GM18868 (cell line): ENCODE results near the gene CKB.

Source experiments
- ATAC-seq: cut with Tn5 transposase; IDR thresholded peaks from one replicate; pipeline ENCODE4 v1.9.1; 2021; ENCODE audit warnings: mild to moderate bottlenecking, moderate library complexity; ENCODE audit not compliant: unreplicated experiment

Gene CKB

GRCh38 chr14:103492156-103492925 lies 30.3 kb downstream of the CKB start:
- no peak for ATAC-seq

DNA sequence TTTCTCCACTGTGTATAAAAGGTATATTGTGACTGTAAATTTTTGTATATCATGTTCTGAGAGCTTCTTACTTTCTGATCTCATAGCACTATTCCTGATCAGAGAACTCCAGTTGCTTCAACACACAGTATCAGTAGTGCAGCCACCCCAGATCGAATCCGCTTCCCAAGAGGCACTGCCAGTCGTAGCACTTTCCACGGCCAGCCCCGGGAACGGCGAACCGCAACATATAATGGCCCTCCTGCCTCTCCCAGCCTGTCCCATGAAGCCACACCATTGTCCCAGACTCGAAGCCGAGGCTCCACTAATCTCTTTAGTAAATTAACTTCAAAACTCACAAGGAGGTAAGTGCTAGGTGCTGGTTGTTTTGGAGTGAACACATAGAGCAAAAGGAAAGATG lies 30.9 kb downstream of the CKB start:
- no peak for ATAC-seq

DNA sequence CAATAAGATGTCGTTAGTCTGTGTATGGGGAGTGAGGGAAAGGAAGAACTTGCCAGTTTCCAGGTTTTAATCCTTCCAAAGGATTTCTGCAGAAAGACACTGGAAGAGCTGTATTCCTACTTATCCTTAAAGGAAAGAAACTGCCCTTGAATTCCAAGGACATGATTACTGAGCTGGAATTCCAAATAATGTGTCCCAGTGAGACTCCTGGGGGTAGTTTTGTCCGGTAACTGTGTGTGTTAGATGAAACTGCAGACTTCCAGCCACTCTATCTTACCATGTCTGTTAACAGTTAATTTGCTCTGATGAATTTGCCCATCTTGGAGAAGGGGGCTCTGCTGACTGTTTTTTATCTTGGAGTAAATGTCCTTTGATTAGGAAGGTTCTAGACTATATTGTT lies 33.0 kb downstream of the CKB start:
- no peak for ATAC-seq

- no peak for ATAC-seq
Measured at GRCh38 chr14:103488960-103489359, 33.7 kb downstream of the CKB start.

DNA sequence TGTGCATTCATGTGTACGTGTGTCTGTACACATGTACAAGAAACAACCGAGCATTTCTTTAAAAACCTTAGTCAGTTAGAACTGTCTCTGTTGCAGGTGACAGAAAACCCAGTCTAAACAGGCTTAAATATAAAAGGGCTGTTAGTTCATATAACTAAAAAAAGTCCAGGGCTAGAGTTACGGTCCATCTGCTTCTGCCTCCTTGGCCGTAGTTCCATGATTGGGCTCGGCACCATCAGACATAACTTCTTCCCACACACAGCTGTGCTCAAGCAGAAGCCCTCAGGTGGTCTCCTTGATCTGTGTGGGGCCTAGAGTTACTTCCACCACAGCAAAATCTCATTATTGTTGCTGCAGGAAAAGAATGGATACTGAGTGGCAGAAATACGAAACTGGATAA lies 34.6 kb downstream of the CKB start:
- no peak for ATAC-seq

GRCh38 chr14:103485504-103485903 lies 37.1 kb downstream of the CKB start:
- ATAC-seq, result no peak

DNA sequence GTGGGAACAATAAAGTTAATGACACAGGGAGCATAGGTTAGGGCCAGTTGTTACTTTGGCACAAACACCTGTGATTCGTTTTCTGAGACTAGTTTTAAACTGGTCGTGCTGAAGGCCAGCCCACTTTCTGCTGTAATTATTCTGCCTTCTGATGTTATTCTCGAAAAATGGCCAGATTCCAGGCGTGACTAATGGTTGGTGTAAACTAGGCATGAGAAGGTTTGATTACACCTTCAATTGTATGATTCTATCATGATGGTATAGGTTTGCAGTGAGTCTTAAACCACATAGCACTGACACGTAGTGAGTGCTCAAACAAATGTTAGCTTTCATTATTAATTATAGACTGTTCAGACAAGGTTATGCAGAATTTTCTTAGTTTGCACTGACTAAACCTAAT lies 39.0 kb downstream of the CKB start:
- no peak for ATAC-seq

- peak; percentile 90 for ATAC-seq
Measured at GRCh38 chr14:103480595-103480994, 42.0 kb downstream of the CKB start.

- no peak for ATAC-seq
Measured at GRCh38 chr14:103476631-103477030, 46.0 kb downstream of the CKB start.

- ATAC-seq, result no peak
Measured at GRCh38 chr14:103476065-103476464, 46.6 kb downstream of the CKB start.

DNA sequence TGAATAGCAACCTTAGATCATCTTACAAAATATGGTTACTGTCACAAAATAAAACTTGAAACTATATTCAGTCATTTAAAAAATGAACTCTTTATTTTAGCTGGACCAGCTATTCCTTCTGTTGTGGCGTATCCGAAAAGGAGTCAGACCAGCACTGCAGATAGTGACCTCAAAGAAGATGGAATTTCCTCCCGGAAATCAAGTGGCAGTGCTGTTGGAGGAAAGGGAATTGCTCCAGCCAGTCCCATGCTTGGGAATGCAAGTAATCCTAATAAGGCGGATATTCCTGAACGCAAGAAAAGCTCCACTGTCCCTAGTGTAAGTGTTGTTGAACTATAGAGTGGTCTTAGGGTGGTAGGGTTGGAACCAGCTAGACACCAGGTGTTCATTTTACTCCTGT lies 47.7 kb downstream of the CKB start:
- no peak for ATAC-seq

GRCh38 chr14:103472939-103473338 lies 49.7 kb downstream of the CKB start:
- ATAC-seq, result no peak
